Panc1 (cell line): Measurements from ENCODE around the gene ARHGAP20.

Source experiments
- POLR2AphosphoS5 ChIP-seq: IDR thresholded peaks from 2 replicates; pipeline ENCODE4 v1.6.1; 2012; ENCODE audit warnings: mild to moderate bottlenecking, low read depth, low read length, moderate library complexity
- TF ChIP-seq, protein P1 (sequence below): fragments of 450-650 bp; IDR thresholded peaks from 2 replicates; pipeline ENCODE4 v1.5.1; 2017; ENCODE audit warnings: mild to moderate bottlenecking

DNA sequence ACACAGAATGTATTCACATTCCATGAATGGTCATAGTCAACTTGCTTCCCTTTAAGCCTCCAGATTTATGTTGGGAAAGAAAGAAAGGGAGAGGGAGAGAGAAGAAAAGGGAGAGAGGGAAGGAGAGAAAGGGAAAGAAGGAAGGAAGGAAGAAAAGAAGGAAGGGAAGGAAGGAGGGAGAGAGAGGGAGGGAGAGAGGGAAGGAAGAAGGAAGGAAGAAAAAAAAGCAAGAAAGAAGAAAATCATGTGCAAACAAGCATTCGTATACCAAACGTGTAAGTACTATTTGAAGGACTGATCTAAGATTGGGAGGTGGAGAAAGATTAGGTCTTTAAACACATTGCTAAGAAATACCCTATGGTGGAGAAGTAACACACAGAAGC lies 23.9 kb upstream of the ARHGAP20 start:
- TF ChIP-seq, protein P1, sequence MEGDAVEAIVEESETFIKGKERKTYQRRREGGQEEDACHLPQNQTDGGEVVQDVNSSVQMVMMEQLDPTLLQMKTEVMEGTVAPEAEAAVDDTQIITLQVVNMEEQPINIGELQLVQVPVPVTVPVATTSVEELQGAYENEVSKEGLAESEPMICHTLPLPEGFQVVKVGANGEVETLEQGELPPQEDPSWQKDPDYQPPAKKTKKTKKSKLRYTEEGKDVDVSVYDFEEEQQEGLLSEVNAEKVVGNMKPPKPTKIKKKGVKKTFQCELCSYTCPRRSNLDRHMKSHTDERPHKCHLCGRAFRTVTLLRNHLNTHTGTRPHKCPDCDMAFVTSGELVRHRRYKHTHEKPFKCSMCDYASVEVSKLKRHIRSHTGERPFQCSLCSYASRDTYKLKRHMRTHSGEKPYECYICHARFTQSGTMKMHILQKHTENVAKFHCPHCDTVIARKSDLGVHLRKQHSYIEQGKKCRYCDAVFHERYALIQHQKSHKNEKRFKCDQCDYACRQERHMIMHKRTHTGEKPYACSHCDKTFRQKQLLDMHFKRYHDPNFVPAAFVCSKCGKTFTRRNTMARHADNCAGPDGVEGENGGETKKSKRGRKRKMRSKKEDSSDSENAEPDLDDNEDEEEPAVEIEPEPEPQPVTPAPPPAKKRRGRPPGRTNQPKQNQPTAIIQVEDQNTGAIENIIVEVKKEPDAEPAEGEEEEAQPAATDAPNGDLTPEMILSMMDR: no peak
- no peak for TF ChIP-seq POLR2AphosphoS5
